H1 (cell line): ENCODE measurements around the gene BBS1. TPM values are rescaled to one million over a fixed set of nuclear protein-coding genes. Genes with fewer than 3 reads are reported as not detected.

Experiments
- GABPA ChIP-seq: IDR thresholded peaks from 2 replicates; pipeline ENCODE4 v1.6.1; 2011; ENCODE audit warnings: mild to moderate bottlenecking, low read length, moderate library complexity, borderline replicate concordance; ENCODE audit not compliant: insufficient read depth
- PHF8 ChIP-seq: fragments of 200-600 bp; sonication (generic); conservative IDR thresholded peaks from 2 replicates; pipeline ENCODE4 v1.7.1; 2012; ENCODE audit warnings: low read depth, mild to moderate bottlenecking, inconsistent platforms, low read length, moderate library complexity
- polyA plus RNA-seq, 7 experiments: library from polyadenylated mRNA; depleted of rRNA in 3 of 7; stranded (reverse) in 5 of 7; unstranded in 2 of 7; fragments of >200 nt in 5 of 7; fragments of 200-250 nt in 2 of 7; gene quantifications; 1 replicate in 5 of 7; 2 replicates in 1 of 7; 4 replicates in 1 of 7; pipeline versions ENCODE4 v1.2.1 to v1.2.3, GENCODE V29; 2011 to 2013; ENCODE audit warnings: missing spikeins in 2 of 7, mixed read lengths in 2 of 7
- total RNA-seq: library from RNA; stranded (reverse); fragmentation: NEBNext Ultra II Directional; extraction: Animal tissue kit (Norgen Biotek cat#: 25700); gene quantifications from 2 replicates; pipeline ENCODE4 v1.2.1, GENCODE V29; 2021

Gene BBS1
- total and polyA plus RNA-seq, 2 of the 8 experiments (the other 6 are each of a cell fraction or from before 2014, with no cell fraction given) = 19.1 to 19.5 TPM

DNA sequence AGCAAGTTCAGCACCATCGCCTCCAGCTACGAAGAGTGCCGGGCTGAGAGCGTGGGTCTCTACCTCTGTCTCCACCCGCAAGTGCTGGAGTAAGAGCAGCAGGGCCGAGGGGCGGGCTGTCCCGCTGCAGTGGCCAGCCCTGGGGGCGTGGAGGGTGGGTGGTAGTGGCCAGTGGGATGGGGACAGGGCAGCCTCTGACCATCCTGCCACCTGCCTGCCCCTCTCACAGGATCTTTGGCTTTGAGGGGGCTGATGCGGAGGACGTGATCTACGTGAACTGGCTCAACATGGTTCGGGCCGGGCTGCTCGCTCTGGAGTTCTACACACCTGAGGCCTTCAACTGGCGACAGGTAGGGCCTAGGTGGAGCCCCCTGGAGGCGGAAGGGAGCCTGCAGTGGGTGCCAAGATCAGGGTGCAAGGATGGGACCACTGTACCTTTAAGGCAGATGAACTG is 15.0 kb upstream of the BBS1 start (continued):
- TF ChIP-seq PHF8 (no peak), GABPA (no peak)
